ENCODE results near the gene ABCA12. TPM values are rescaled to one million over a fixed set of nuclear protein-coding genes. Genes with fewer than 3 reads are reported as not detected.

The ABCA12 gene
- total and polyA plus RNA-seq, 9 of the 15 experiments (the other 6 are each of a cell fraction or from before 2014, with no cell fraction given): 0.02 to 0.03 TPM; not detected in 7

- no peak overlapping the region for H2AFZ ChIP-seq (ENCODE audit: low read depth, low read length)
- H3K9me3 ChIP-seq (replicated peaks; ENCODE audit: control insufficient read depth, insufficient read depth, low read depth, low read length): no peaks in the 10 kb centered on the region
- no peak overlapping the region for H3K9ac ChIP-seq (ENCODE audit: insufficient read depth in 1 of 2, low read depth in 2 of 2, low read length in 2 of 2)
- WGBS (ENCODE audit: insufficient coverage, low coverage, missing lambda C conversion rate): 0% methylated on average over 2 of the region's 2 CpGs
- ChIA-PET POLR2A (no interaction called here), CTCF (ENCODE audit: low intra/inter-chr PET ratio) (no interaction called here)
- no peaks in the 10 kb centered on the region for H3K79me2 ChIP-seq (ENCODE audit: control insufficient read depth, insufficient read depth, low read length)
- TF ChIP-seq ZNF583 (CRISPR knock-in tag; IDR thresholded peaks at IDR 0.05): no peak
- TF ChIP-seq MYNN (IDR thresholded peaks at IDR 0.05): no peak
- TF ChIP-seq MYNN (CRISPR knock-in tag; IDR thresholded peaks at IDR 0.05): no peak
- no peak for TF ChIP-seq POLR2H (tag; IDR thresholded peaks at IDR 0.05; ENCODE audit: low read depth)
- TF ChIP-seq ARID2 (IDR thresholded peaks at IDR 0.05): no peak
- no peak for FAIRE-seq
- no peak for ATAC-seq
- BruUV-seq (replicated peaks): no TSS peak
- no peak for DNase-seq (ENCODE audit: extremely low read depth in 1 of 4, low spot score in 3 of 4)
- no peak overlapping the region for H3K27ac ChIP-seq (ENCODE audit: extremely low read depth, low read depth, low read length)
- in situ Hi-C loops (cut with MboI) (no loop called here), intact Hi-C loops (cut with micrococcal nuclease) (no loop called here)
- H3K27me3 ChIP-seq (ENCODE audit: control insufficient read depth in 2 of 2, insufficient read depth in 2 of 2, low read length in 2 of 2): no peaks in the 10 kb centered on the region
- H3K4me2 ChIP-seq (ENCODE audit: insufficient read depth, low read length): no peak overlapping the region
- no peaks in the 10 kb centered on the region for H3K36me3 ChIP-seq (ENCODE audit: control insufficient read depth, insufficient read depth, low read length)
- H3K4me3 ChIP-seq: no peak overlapping the region
- no peaks in the 10 kb centered on the region for H3K9me1 ChIP-seq (ENCODE audit: control insufficient read depth, insufficient read depth, low read length)
- no peaks in the 10 kb centered on the region for H3K4me1 ChIP-seq (replicated peaks in 1 of 2; ENCODE audit: control insufficient read depth in 2 of 2, insufficient read depth in 2 of 2, low read length in 2 of 2)
- H4K20me1 ChIP-seq (replicated peaks; ENCODE audit: control insufficient read depth, insufficient read depth, low read length): no peaks in the 10 kb centered on the region
Observed at GRCh38 chr2:214889301-214889700, 249.1 kb downstream of the ABCA12 start.

GRCh38 chr2:214881647-214882202, 256.7 kb downstream of the ABCA12 start:
- no peak overlapping the region for H3K4me2 ChIP-seq (ENCODE audit: insufficient read depth, low read length)
- H3K9me1 ChIP-seq (ENCODE audit: control insufficient read depth, insufficient read depth, low read length): no peaks in the 10 kb centered on the region
- H3K36me3 ChIP-seq (ENCODE audit: control insufficient read depth, insufficient read depth, low read length): no peaks in the 10 kb centered on the region
- BruUV-seq (replicated peaks): no TSS peak
- TF ChIP-seq E2F6 (IDR thresholded peaks at IDR 0.05; ENCODE audit: borderline replicate concordance in 1 of 2, extremely low read depth in 1 of 2, insufficient read depth in 1 of 2, insufficient read length in 1 of 2, low read depth in 1 of 2, low read length in 1 of 2, poor library complexity in 1 of 2, severe bottlenecking in 1 of 2): no peak
- TF ChIP-seq PHF8 (IDR thresholded peaks at IDR 0.05; ENCODE audit: borderline replicate concordance, low read length): no peak
- TF ChIP-seq IRF1 (CRISPR knock-in tag; IDR thresholded peaks at IDR 0.05; ENCODE audit: borderline replicate concordance): no peak
- TF ChIP-seq MITF (IDR thresholded peaks at IDR 0.05): no peak
- TF ChIP-seq ZNF717 (CRISPR knock-in tag; IDR thresholded peaks at IDR 0.05): no peak
- no peak for TF ChIP-seq PTBP1 (IDR thresholded peaks at IDR 0.05; ENCODE audit: low read depth, low read length)
- TF ChIP-seq HNRNPLL (IDR thresholded peaks at IDR 0.05; ENCODE audit: low read depth, low read length, poor library complexity, severe bottlenecking): no peak
- ATAC-seq (no peak), DNase-seq (ENCODE audit: extremely low read depth in 1 of 4, low spot score in 3 of 4) (no peak), FAIRE-seq (no peak)
- ChIA-PET CTCF (ENCODE audit: low intra/inter-chr PET ratio) (no interaction called here), POLR2A (no interaction called here)
- H4K20me1 ChIP-seq (replicated peaks; ENCODE audit: control insufficient read depth, insufficient read depth, low read length): no peaks in the 10 kb centered on the region
- no peaks in the 10 kb centered on the region for H3K9me3 ChIP-seq (replicated peaks; ENCODE audit: control insufficient read depth, insufficient read depth, low read depth, low read length)
- H3K4me3 ChIP-seq: no peak overlapping the region
- 0% methylated on average over 5 of the region's 6 CpGs for WGBS (ENCODE audit: insufficient coverage, low coverage, missing lambda C conversion rate)
- intact Hi-C loops (cut with micrococcal nuclease): no loop called here
- H3K4me1 ChIP-seq (replicated peaks in 1 of 2; ENCODE audit: control insufficient read depth in 2 of 2, insufficient read depth in 2 of 2, low read length in 2 of 2): no peaks in the 10 kb centered on the region
- no peaks in the 10 kb centered on the region for H3K27me3 ChIP-seq (ENCODE audit: control insufficient read depth in 2 of 2, insufficient read depth in 2 of 2, low read length in 2 of 2)
- in situ Hi-C loops (cut with MboI): no loop called here
- H3K9ac ChIP-seq (ENCODE audit: insufficient read depth in 1 of 2, low read depth in 2 of 2, low read length in 2 of 2): no peak overlapping the region
- H2AFZ ChIP-seq (ENCODE audit: low read depth, low read length): no peak overlapping the region
- H3K79me2 ChIP-seq (ENCODE audit: control insufficient read depth, insufficient read depth, low read length): no peaks in the 10 kb centered on the region
- H3K27ac ChIP-seq (ENCODE audit: extremely low read depth, low read depth, low read length): no peak overlapping the region
